NCI-H2171 treated with DMSO at 0.1 percent for 48 hours (cell line): Measurements from ENCODE around the gene RFX2.

Experiments
- DNase-seq: peaks from one replicate; lab custom pipeline; 2025; lab: John Stamatoyannopoulos, UW

The RFX2 gene

DNA sequence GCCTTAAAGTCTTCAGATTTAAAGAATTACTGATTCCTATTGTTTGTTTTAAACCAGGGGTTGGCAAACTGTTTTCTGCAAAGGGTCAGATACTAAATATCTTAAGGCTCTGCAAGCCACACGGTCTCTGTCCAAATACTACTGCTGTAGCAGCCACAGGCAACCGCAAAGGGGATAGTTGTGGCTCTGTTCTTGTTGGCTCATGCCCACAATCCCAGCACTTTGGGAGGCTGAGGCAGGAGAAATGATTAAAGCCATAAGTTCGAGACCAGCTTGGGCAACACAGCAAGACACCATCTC is 154.7 kb downstream of the RFX2 start:
- no peak for DNase-seq

DNA sequence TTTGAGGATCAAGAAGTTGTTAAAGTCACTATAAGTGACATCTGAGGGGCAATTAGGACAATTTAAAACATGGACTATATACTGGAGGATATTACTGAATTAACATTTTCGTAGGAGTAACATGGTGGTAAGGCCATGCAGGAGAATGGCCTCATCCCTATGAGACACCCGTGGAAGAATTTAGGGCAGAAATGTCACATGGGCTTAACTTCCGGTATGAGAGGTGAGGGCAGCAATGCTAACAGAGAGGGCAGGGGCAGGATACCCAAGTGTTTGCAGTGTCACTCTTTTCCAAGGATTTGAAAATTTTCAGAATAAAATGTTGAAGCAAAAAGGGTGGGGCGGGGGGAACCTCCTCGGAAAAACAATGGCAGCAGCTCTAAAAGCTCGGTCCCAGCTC is 156.0 kb downstream of the RFX2 start:
- DNase-seq: no peak

- DNase-seq: no peak
These were observed 156.6 kb downstream of the RFX2 start for GRCh38 chr19:5953680-5954213.

DNA sequence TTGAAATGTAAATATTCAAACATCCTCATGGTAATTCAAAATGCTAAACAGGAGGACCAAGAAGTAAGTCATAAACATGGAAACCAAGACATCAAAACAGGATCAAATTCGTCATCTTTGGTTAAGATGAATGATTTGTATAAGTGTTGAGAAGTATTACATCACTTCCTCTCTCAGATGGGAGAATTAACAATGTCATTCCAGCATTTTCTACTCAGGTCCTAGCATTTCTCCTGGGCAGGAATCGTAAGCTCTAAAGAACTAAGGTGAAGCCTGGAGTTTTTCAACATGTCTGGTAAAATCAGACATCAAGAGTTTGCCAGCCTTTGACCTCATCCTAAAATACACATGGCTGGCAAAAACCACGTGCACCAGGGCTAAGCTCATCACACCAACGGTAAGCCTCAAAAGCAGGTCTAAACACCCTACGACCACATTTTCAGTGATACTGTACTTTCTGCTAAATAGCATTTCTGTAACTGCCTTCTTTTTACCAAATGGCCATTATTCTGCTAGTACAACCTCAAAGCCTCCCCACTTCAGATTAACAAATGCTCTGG is 157.2 kb downstream of the RFX2 start:
- no peak for DNase-seq

DNA sequence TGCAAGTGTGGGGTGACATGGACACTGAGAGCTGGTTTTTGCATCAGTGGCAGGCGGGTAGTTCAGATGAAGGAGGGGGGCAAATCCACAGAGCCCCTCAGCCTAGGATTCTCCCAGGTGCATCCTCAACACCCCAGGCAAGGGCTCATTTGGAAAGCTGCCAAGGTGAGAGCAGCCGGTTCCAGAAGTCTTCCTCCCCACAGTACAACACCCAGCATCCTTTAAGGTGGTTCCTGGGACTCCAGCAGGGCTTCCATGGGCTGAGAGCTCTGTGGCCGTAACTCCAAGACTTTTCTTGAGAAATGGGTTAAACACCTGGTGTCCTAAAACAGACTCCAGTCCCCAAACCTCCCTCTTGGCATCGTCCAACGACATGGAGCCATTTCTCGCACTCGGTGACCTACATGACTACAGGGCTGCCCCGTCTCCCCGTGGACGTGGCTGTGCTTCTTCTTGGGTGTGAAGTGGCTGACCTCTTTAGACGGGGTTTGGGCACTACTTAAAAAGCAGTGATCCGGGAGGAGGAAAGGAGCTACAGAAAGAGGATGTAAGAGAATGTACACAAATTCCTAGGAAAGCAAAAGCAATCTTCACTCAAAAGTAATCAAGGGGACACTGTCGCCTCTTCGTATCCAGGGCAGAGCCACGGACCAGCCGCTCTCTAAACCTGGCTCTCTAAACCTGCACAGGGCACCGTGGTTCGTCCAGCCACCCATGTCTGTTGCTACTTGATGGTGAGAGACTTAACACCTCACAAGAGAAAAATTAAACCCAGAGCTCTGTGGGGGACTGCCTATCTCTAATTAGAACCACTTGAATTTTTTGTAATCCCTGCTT is 157.9 kb downstream of the RFX2 start:
- no peak for DNase-seq

DNA sequence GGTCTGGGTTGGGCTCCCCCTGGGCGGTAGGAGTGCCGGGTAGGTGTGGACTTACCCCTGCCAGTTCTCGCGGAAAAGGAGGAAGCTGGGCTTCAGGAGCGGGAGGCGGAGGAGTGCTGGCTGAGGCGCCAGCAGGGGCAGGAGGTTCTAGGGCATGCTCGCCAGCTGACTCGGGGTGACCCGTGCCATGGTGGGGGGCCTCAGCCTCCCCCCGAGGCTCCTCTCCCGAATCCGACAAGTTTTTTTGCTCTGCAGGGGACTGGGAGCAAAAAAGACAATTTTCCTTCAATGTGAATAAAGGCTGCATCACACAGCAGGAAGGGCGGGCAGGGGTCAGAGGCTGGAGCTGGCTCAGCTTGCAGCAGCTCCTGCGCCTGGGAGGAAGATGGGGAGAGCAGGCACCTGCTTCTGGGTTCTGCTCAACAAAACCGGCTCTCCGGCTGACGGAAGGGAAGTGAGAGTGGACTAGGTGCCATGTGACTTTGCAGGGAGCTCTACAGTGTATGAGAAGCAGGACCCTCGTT is 158.9 kb downstream of the RFX2 start:
- no peak for DNase-seq

DNA sequence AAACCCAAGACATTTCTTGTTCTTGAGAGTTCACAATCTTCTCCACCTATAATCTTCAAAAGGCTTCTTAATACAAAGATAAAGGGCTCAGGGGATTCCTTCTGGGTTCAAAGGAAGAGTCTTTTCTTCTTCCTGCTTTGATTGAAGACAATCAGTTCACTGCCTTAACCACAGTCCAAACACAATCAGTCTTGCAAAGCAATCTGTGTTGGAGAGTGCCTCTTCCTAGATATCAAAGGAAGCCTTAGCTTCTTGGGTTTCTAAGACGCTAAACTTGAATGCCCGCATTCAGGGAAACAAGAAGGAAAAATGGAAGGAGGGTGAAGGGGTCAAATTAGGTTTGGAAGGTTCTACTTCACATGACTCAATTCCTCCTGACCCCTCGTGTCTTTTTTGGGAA is 159.6 kb downstream of the RFX2 start:
- DNase-seq: no peak

DNA sequence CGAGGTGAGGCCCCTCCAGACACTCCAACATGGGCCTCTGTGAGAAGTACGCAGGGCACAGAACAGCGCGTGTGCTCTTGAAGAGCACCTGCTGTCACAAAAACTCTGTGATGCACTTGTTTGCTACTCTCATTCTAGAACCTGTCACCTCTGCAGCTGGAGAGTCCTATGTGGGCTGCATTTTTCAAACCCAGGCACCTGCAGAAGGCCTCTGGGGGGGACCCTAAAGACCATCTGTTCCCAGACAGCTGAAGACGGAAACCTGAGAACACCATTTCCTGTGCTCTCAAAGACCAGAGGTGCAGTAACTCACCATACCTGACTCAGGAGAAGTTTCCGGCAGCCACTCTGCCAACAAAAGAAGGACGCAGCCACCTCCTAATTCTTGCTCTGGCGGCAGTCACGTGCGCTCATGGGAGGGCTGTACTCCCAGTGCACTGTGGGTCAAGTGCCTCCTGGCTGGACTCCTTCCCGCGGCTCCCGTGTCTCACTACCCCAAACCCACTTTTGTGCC is 160.5 kb downstream of the RFX2 start:
- peak; percentile 97 for DNase-seq

- DNase-seq: no peak
These were observed 161.3 kb downstream of the RFX2 start for GRCh38 chr19:5948752-5949564.

GRCh38 chr19:5947435-5947834 is 162.9 kb downstream of the RFX2 start:
- DNase-seq: no peak

DNA sequence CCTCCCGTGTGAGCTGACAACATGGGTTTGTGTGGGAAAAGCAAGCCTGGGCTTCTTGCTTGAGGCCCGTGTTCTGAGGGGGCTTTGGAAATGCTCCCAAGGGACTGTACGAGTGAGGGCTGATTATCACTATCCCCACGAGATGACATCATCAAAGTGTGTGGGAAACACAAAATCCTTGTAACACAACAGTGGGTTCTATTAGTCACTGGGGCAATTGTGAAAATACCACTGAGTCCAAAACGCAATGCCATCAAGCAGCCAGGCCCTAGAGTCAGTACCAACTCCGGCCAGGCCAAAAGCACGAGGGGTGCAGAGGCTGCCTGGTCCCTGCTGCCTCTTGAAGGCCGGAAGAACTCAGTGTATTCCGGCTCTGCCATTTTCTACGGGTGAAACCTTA is 166.7 kb downstream of the RFX2 start:
- no peak for DNase-seq
